Measurements from ENCODE around the gene SLC4A1AP. TPM values are rescaled to one million over a fixed set of nuclear protein-coding genes. Genes with fewer than 3 reads are reported as not detected.
A peak's percentile ranks its signal among the peaks of the same experiment; 100 is the strongest.

SLC4A1AP gene
- total and polyA plus RNA-seq, 9 of the 15 experiments (the other 6 are each of a cell fraction or from before 2014, with no cell fraction given) = 8.1 to 40.5 (median 35.3) TPM

- TF ChIP-seq ZBTB33 (CRISPR knock-in tag; IDR thresholded peaks at IDR 0.05) (peak; percentile 17; the same call in 1 of the 2 replicates), MNT (conservative IDR thresholded peaks at IDR 0.05) (peak; percentile 82 to 95), ARID1B (IDR thresholded peaks at IDR 0.05) (0 out of 2 replicates have a peak, but pooled peaks have one; percentile 17), ZNF41 (CRISPR knock-in tag; conservative IDR thresholded peaks at IDR 0.05) (no peak), PHF8 (IDR thresholded peaks at IDR 0.05; ENCODE audit: borderline replicate concordance, low read length) (peak; percentile 97), STAT5B (CRISPR knock-in tag; IDR thresholded peaks at IDR 0.05) (no peak), ZNF57 (CRISPR knock-in tag; IDR thresholded peaks at IDR 0.05) (no peak), FOXJ3 (CRISPR knock-in tag; IDR thresholded peaks at IDR 0.05) (no peak), ELF2 (CRISPR knock-in tag; IDR thresholded peaks at IDR 0.05) (no peak), E4F1 (CRISPR knock-in tag; IDR thresholded peaks at IDR 0.05; ENCODE audit: borderline replicate concordance) (no peak), KLF1 (tag; IDR thresholded peaks at IDR 0.05) (0 out of 2 replicates have a peak, but pooled peaks have one; percentile 17), ZNF668 (CRISPR knock-in tag; IDR thresholded peaks at IDR 0.05) (no peak), USF1 (CRISPR knock-in tag; IDR thresholded peaks at IDR 0.05) (no peak; the same call in 1 of the 2 replicates), ZNF311 (CRISPR knock-in tag; IDR thresholded peaks at IDR 0.05) (no peak), ZNF766 (CRISPR knock-in tag; conservative IDR thresholded peaks at IDR 0.05) (no peak), CREB3L1 (IDR thresholded peaks at IDR 0.05; ENCODE audit: borderline replicate concordance, low read depth) (peak; percentile 80), TAF1 (IDR thresholded peaks at IDR 0.05; ENCODE audit: control insufficient read depth, extremely low read depth, insufficient read depth, low read length, severe bottlenecking) (peak; percentile 97), PTBP1 (IDR thresholded peaks at IDR 0.05; ENCODE audit: low read depth, low read length) (no peak)
Measured at GRCh38 chr2:27628767-27629709, 34.7 kb upstream of the SLC4A1AP start, which contains the start of the genes CCDC121 and GPN1 (continued).
